ENCODE measurements around the gene EGFL7.

EGFL7 gene

DNA sequence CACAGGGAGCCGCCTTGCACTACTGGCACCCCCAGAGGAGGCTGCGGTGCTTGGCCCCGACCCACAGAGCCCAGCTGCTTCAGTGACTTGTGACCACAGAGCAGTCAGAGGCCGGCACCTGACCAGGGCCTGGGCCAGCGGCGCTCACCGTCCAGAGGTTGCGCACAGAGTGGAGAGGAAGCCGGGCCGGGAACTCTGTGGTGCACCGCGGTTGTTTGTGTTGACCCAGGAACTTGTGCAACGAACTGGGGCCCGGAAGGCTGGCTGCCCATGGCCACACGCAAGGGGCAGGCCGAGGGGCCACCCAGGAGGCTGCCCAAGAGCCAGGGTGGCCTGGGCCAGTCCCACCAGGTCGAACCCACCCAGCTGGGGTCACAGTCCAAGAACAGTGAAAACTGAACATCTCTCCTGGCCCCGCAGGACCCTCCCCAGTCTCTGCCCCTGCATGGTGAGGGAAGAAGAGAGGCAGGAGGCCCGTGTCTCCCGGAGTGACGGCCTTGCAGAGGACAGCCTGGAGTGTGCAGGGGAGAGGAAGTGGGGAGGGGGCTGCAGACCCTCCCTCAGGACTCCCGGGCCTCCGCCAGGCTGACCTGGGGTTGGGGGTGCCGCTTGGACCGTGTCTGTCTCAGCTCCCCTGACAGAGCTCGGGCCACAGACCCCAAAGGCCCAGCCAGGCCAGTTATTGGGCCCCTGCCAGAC lies 42.8 kb upstream of the EGFL7 start:
- H3K27ac ChIP-seq (ENCODE audit: low read length): no peak overlapping the region
- H3K4me3 ChIP-seq (ENCODE audit: low read length): no peak overlapping the region
- no peak overlapping the region for H3K9ac ChIP-seq (ENCODE audit: low read depth, low read length)
- H3K4me1 ChIP-seq (ENCODE audit: insufficient read depth, low read length): no peaks in the 10 kb centered on the region
- no peaks in the 10 kb centered on the region for H3K36me3 ChIP-seq (ENCODE audit: insufficient read depth, low read depth, low read length)
- H3K9me3 ChIP-seq (ENCODE audit: insufficient read depth, low read depth, low read length): no peaks in the 10 kb centered on the region
- H3K27me3 ChIP-seq (ENCODE audit: insufficient read depth, low read length): no peaks in the 10 kb centered on the region

DNA sequence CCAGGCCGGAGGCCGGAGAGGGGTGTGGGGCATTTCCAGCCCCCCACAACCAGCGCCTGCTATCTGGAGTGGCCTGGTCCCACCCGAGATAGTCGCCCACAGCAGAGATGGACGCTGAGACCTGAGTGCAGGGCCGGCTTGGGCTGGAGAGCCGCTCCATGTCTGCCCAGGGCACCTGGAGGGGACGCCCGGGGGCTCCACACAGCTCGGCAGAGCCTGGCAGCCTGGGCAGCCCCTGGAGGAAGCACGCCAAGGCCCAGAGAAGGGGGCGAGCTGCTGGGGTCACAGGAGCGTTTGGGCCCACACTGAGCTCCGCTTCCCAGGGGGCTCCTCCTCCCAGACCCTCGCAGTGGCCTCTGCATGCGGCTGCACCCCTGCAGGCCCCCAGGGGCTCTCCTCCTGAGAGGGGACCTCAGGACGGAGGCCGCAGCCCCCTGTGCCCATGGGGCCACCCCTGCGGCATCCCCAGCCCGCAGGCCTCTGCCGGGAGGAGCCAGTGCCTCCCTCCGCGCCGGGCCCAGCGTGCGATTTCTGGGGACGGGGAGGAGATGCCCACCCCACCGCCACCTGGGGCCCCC lies 42.2 kb upstream of the EGFL7 start:
- Histone ChIP-seq H3K9me3 (ENCODE audit: insufficient read depth, low read depth, low read length) (no peaks in the 10 kb centered on the region), H3K4me1 (ENCODE audit: insufficient read depth, low read length) (no peaks in the 10 kb centered on the region), H3K9ac (ENCODE audit: low read depth, low read length) (no peak overlapping the region), H3K4me3 (ENCODE audit: low read length) (no peak overlapping the region), H3K27me3 (ENCODE audit: insufficient read depth, low read length) (no peaks in the 10 kb centered on the region), H3K27ac (ENCODE audit: low read length) (no peak overlapping the region), H3K36me3 (ENCODE audit: insufficient read depth, low read depth, low read length) (no peaks in the 10 kb centered on the region)

DNA sequence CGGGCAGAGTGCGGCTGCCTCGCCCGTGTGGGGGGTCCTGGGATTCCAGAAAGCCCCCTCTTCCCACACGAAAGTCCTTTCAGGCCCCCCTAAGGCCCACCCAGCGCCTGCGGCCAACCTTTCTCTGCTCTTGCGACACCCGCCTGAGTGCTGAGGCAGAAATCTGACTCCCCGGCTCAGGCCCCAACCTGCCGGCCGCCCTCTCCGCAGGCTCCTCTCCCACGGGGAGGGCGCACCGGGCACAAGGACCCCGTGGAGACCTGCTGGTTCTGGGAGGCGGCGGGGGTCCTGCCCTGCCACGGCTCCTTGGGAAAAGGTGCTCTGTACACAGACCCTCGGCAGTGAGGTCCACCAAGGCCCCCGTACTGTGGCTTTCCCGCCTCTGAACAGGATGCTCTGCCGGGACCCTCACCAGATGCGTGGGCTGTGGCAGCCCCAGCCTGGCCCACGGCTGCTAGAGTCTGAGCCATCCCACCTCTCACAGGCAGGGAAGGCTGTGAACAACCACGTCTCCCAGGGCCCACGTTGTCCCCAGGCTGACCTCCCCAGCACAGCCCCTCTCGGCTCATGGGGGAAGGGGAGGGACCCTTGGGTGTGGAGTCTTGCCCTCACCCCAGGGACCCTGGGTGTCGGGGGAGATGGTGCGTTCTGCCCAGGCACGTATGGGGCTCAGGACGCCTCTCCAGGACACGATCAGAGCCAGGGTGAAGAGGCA lies 41.5 kb upstream of the EGFL7 start:
- Histone ChIP-seq H3K9me3 (ENCODE audit: insufficient read depth, low read depth, low read length) (no peaks in the 10 kb centered on the region), H3K4me1 (ENCODE audit: insufficient read depth, low read length) (no peaks in the 10 kb centered on the region), H3K9ac (ENCODE audit: low read depth, low read length) (no peak overlapping the region), H3K27me3 (ENCODE audit: insufficient read depth, low read length) (no peaks in the 10 kb centered on the region), H3K36me3 (ENCODE audit: insufficient read depth, low read depth, low read length) (no peaks in the 10 kb centered on the region), H3K27ac (ENCODE audit: low read length) (no peak overlapping the region), H3K4me3 (ENCODE audit: low read length) (no peak overlapping the region)

DNA sequence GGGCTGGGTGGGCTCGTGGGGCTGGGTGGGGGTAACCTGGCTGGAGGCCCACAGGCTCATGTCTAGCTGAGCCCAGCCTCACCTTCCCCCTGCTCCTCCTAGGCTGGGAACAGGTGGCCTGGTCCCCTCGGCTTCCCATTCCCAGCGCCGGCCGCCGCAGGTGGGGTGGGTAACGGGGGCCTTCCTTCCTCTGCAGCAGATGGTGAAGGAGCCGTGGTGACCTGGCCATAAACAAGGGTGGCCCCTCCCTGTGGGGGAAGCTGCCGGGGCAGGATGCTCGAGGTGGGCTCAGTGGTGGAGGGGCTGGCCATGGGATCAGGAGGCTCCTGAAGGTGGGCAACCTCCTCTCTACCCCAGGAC lies 41.0 kb upstream of the EGFL7 start:
- Histone ChIP-seq H3K27me3 (ENCODE audit: insufficient read depth, low read length) (no peaks in the 10 kb centered on the region), H3K4me3 (ENCODE audit: low read length) (no peak overlapping the region), H3K36me3 (ENCODE audit: insufficient read depth, low read depth, low read length) (no peaks in the 10 kb centered on the region), H3K4me1 (ENCODE audit: insufficient read depth, low read length) (no peaks in the 10 kb centered on the region), H3K27ac (ENCODE audit: low read length) (no peak overlapping the region), H3K9ac (ENCODE audit: low read depth, low read length) (no peak overlapping the region), H3K9me3 (ENCODE audit: insufficient read depth, low read depth, low read length) (no peaks in the 10 kb centered on the region)

DNA sequence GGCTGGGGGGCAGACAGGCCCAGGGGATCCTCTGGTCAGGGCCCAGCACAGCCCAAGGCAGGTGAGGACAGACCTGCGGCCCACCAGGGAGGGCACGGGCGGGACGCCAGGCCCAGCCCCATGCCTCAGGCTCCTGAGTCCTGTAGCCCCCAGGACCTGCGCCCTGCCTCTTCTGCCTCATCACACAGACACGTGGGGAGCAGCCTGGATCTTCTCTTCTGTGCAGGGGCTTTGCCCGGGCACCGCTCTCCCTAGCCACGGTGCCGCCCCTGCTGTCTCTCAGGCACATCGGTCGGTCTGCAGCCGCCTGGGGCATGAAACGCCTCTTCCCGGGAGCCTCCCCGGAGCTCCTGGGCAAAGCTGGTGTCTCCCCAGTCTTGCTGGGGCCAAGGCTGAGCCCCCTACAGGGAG lies 40.2 kb upstream of the EGFL7 start:
- H3K9ac ChIP-seq (ENCODE audit: low read depth, low read length): no peak overlapping the region
- H3K4me3 ChIP-seq (ENCODE audit: low read length): no peak overlapping the region
- no peaks in the 10 kb centered on the region for H3K9me3 ChIP-seq (ENCODE audit: insufficient read depth, low read depth, low read length)
- no peaks in the 10 kb centered on the region for H3K27me3 ChIP-seq (ENCODE audit: insufficient read depth, low read length)
- no peak overlapping the region for H3K27ac ChIP-seq (ENCODE audit: low read length)
- H3K36me3 ChIP-seq (ENCODE audit: insufficient read depth, low read depth, low read length): no peaks in the 10 kb centered on the region
- no peaks in the 10 kb centered on the region for H3K4me1 ChIP-seq (ENCODE audit: insufficient read depth, low read length)

DNA sequence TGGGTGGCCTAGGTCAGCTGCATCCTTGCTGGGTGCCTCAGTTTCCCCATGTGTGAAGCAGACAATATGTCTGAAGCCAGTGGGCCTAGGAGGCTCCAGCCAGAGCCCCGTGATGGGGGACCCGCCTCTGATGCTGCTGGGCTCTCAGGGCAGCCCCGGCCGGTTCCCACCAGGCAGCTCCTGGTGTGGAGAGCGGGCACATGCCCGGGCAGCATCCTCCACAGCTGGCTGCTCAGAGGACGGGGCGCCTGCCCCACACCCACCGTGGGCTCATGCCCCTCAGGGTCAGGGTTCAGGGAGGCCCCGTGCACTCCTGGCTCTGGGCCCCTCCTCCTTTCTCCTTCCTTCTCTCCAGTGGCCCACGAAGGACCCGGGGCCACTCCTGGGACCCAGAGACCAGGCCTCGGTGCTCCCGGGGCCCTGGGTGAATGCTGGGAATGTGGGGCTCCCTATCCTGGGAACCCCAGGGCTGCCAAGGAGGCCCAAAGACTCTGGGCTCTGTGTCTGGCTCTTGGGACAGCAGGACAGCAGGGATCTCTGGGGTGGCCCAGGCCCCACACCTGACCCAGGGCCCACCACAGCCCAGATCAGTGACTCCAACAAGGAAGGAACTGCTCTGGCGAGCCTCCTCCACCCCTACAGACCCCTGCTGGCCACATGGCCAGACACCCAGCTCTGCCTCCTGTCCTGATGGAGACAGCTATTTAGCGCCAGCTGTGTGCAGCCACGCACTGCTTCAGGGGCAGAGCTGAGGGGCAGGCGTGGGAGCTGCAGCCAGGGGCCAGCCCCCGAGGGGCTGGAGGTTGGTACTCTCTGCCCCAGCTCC lies 39.5 kb upstream of the EGFL7 start:
- Histone ChIP-seq H3K9me3 (ENCODE audit: insufficient read depth, low read depth, low read length) (no peaks in the 10 kb centered on the region), H3K36me3 (ENCODE audit: insufficient read depth, low read depth, low read length) (no peaks in the 10 kb centered on the region), H3K27ac (ENCODE audit: low read length) (no peak overlapping the region), H3K4me1 (ENCODE audit: insufficient read depth, low read length) (no peaks in the 10 kb centered on the region), H3K9ac (ENCODE audit: low read depth, low read length) (no peak overlapping the region), H3K4me3 (ENCODE audit: low read length) (no peak overlapping the region), H3K27me3 (ENCODE audit: insufficient read depth, low read length) (no peaks in the 10 kb centered on the region)

DNA sequence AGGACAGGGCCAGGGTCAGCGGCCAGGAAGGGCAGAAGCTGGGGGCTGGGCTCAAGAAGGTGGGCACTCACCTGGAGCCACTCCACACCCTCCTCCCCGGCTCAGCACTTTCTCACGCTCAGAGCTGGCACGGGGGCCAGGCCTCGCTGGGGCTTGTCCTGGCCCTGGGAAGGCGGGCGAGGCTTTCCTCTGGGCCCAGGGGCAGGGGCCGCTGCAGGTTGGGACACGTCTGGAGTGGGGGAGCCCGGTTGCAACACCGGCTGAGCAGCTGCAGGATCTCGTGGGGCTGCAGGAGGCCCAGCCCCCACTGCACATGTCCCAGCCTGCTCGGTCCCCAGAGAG lies 38.9 kb upstream of the EGFL7 start:
- H3K27ac ChIP-seq (ENCODE audit: low read length): no peak overlapping the region
- no peaks in the 10 kb centered on the region for H3K4me1 ChIP-seq (ENCODE audit: insufficient read depth, low read length)
- H3K36me3 ChIP-seq (ENCODE audit: insufficient read depth, low read depth, low read length): no peaks in the 10 kb centered on the region
- H3K27me3 ChIP-seq (ENCODE audit: insufficient read depth, low read length): no peaks in the 10 kb centered on the region
- no peak overlapping the region for H3K9ac ChIP-seq (ENCODE audit: low read depth, low read length)
- H3K4me3 ChIP-seq (ENCODE audit: low read length): no peak overlapping the region
- no peaks in the 10 kb centered on the region for H3K9me3 ChIP-seq (ENCODE audit: insufficient read depth, low read depth, low read length)

DNA sequence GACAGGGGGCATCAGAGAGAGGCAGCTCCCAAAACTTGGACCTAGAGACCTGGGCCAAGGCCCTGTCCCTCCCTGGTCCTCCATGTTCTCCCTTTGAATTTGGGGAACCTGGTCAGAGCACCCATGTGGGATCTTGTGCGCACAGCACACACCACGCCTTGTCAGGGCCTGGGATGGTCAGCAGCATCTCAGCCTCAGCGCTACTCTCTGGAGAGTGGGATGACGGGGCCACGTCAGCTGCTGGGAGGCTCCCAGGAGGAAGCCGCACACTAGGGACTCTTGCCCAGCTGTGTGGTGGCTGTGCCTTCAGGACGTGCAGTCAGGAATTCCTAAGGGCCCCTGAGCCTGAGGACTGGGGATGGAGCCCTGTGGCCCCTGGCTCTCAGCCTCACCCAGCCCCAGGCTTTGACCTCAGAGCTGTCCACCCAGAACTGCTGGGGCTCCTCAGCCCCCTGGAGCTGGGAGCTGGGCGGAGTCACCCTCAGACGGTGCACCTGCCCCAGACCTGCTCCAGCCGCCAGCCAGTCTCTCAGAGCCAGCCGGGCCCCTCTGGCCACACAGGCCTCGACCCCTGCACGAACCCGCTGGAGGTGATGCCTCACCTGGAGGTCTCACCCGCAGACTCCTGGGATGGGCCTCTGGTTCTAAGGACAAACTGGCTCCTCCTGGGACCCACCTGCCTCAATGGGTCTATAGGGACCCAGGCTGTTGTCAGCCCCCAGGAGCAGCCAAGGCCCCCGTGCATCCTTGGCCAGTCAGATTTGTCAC lies 38.3 kb upstream of the EGFL7 start:
- Histone ChIP-seq H3K4me3 (ENCODE audit: low read length) (no peak overlapping the region), H3K9ac (ENCODE audit: low read depth, low read length) (no peak overlapping the region), H3K27me3 (ENCODE audit: insufficient read depth, low read length) (no peaks in the 10 kb centered on the region), H3K9me3 (ENCODE audit: insufficient read depth, low read depth, low read length) (no peaks in the 10 kb centered on the region), H3K36me3 (ENCODE audit: insufficient read depth, low read depth, low read length) (no peaks in the 10 kb centered on the region), H3K4me1 (ENCODE audit: insufficient read depth, low read length) (no peaks in the 10 kb centered on the region), H3K27ac (ENCODE audit: low read length) (no peak overlapping the region)

DNA sequence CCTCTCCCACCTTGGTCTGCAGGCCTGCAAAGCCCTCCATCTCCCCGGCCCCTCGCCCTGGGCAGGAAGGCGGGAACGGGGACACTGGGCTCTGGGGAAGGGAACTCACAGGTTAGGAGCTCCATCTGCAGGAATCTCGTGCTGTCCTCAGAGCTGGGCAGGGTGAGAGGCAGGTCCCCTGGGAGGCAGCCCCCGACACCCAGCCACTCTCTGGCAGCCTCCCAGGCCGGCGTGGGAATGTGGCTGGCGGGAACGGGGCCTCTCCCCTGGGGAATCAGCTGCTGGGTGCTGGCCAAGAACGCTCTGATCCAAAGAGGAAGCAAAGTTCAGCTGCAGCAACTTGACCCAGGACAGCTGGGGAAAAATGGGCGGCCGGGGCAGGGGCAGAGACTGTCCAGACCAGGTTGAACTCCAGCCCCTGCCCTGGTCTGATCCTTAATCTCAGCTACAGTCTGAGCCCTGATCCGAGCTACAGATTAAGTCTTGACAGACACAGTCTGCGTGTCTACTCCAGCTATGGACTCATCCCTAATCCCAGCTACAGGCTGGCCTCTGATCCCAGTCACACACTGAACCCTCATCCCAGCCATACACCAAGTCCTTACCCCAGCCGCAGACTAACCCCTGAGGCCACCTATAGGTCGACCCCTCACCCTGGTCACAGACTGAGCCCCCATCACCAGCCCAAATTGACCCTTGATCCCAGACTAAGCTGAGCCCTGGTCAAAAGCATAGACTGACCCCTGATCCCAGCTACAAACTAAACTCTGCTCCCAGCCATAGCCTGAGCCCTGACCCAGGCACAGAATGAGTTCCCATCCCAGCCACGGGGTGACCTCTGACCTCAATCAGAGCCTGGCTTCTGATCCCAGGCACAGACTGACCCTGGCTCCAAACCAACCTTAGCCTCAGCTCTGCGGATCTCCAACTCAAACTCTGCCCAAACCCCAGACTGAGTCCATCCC lies 37.3 kb upstream of the EGFL7 start:
- no peaks in the 10 kb centered on the region for H3K36me3 ChIP-seq (ENCODE audit: insufficient read depth, low read depth, low read length)
- no peaks in the 10 kb centered on the region for H3K9me3 ChIP-seq (ENCODE audit: insufficient read depth, low read depth, low read length)
- H3K9ac ChIP-seq (ENCODE audit: low read depth, low read length): no peak overlapping the region
- no peaks in the 10 kb centered on the region for H3K27me3 ChIP-seq (ENCODE audit: insufficient read depth, low read length)
- no peak overlapping the region for H3K27ac ChIP-seq (ENCODE audit: low read length)
- H3K4me3 ChIP-seq (ENCODE audit: low read length): no peak overlapping the region
- H3K4me1 ChIP-seq (ENCODE audit: insufficient read depth, low read length): no peaks in the 10 kb centered on the region

DNA sequence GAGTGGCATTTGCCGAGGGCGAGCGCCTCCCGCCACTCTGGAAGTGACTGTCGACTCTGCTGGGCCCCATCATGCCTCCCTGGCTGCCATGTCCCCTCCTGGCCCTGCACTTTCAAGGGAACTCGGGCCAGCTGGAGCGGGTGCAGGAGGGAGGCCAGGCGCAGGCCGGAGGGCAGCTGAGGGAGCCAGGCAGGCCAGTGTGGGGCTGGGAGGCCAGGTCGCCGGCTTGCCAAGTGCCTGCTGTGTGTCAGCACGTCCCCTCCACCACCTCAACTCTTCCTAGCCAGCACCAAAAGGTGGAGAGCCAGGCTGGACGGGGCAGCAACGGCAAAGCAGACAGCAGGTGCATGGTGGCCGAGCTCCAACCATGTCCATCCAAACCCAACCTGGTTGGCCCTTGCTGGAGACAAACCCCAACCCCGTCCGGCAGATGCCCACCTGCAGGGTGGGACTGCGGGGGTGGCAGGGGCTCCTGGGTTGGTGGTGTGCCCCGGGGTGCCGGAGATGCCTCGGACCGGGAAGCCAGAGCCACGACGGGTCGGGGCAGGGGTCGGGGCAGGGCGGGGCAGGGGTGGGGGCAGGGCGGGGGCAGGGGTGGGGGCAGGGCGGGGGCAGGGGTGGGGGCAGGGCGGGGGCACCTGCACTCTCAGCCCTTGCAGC lies 36.5 kb upstream of the EGFL7 start:
- Histone ChIP-seq H3K4me3 (ENCODE audit: low read length) (no peak overlapping the region), H3K27me3 (ENCODE audit: insufficient read depth, low read length) (no peaks in the 10 kb centered on the region), H3K36me3 (ENCODE audit: insufficient read depth, low read depth, low read length) (no peaks in the 10 kb centered on the region), H3K9me3 (ENCODE audit: insufficient read depth, low read depth, low read length) (no peaks in the 10 kb centered on the region), H3K4me1 (ENCODE audit: insufficient read depth, low read length) (no peaks in the 10 kb centered on the region), H3K9ac (ENCODE audit: low read depth, low read length) (no peak overlapping the region), H3K27ac (ENCODE audit: low read length) (no peak overlapping the region)

All from iPS-20b (cell line).